IPS-18c (cell line): ENCODE measurements around the gene VGLL3.
"Not testable (repeated sequence)": the region's sequence is repeated elsewhere in the genome, so short reads cannot be mapped to it uniquely, and the experiment has no call there.

Source experiments
- H3K4me3 ChIP-seq: 2 replicates; pipeline ENCODE4 v1.7.0; 2013; ENCODE audit warnings: low read depth, mild to moderate bottlenecking, low read length, moderate library complexity; ENCODE audit not compliant: insufficient read depth
- H3K9me3 ChIP-seq: one replicate; pipeline ENCODE4 v1.6.1; 2013; ENCODE audit warnings: mild to moderate bottlenecking, low read length, moderate library complexity; ENCODE audit not compliant: control insufficient read depth, insufficient read depth

VGLL3 gene

GRCh38 chr3:86991840-86992435, 989 bp upstream of the VGLL3 start:
- peak overlapping the region; percentile 72; the same call in 1 of the 2 replicates for H3K4me3 ChIP-seq

GRCh38 chr3:86991482-86991815, 500 bp upstream of the VGLL3 start:
- Histone ChIP-seq H3K9me3 (no peaks in the 10 kb centered on the region), H3K4me3 (peak overlapping the region; percentile 72; the same call in 1 of the 2 replicates)

More at GRCh38 chr3:86991840-86992435, 989 bp upstream of the VGLL3 start:
- H3K9me3 ChIP-seq, result no peaks in the 10 kb centered on the region

GRCh38 chr3:86990012-86990733, 776 bp downstream of the VGLL3 start:
- peak overlapping the region; percentile 72 for H3K4me3 ChIP-seq

GRCh38 chr3:86989611-86990010, 1.3 kb downstream of the VGLL3 start:
- Histone ChIP-seq H3K4me3 (peak overlapping the region; percentile 72), H3K9me3 (no peaks in the 10 kb centered on the region)

More at GRCh38 chr3:86990012-86990733, 776 bp downstream of the VGLL3 start:
- no peaks in the 10 kb centered on the region for H3K9me3 ChIP-seq

GRCh38 chr3:86989006-86989405, 1.9 kb downstream of the VGLL3 start:
- Histone ChIP-seq H3K4me3 (no peak overlapping the region), H3K9me3 (no peaks in the 10 kb centered on the region)

GRCh38 chr3:86988235-86988634, 2.7 kb downstream of the VGLL3 start:
- no peaks in the 10 kb centered on the region for H3K9me3 ChIP-seq
- no peak overlapping the region for H3K4me3 ChIP-seq

- no peak overlapping the region for H3K4me3 ChIP-seq
- no peaks in the 10 kb centered on the region for H3K9me3 ChIP-seq
Measured at GRCh38 chr3:86987421-86987715, 3.6 kb downstream of the VGLL3 start.

- no peak overlapping the region for H3K4me3 ChIP-seq
Measured at GRCh38 chr3:86986671-86987420, 4.1 kb downstream of the VGLL3 start.

GRCh38 chr3:86985181-86985826, 5.6 kb downstream of the VGLL3 start:
- no peak overlapping the region for H3K4me3 ChIP-seq
- H3K9me3 ChIP-seq, result no peaks in the 10 kb centered on the region

More at GRCh38 chr3:86986671-86987420, 4.1 kb downstream of the VGLL3 start:
- H3K9me3 ChIP-seq, result no peaks in the 10 kb centered on the region

GRCh38 chr3:86984271-86984670, 6.7 kb downstream of the VGLL3 start:
- Histone ChIP-seq H3K9me3 (no peaks in the 10 kb centered on the region), H3K4me3 (no peak overlapping the region)

GRCh38 chr3:86982883-86983282, 8.1 kb downstream of the VGLL3 start:
- Histone ChIP-seq H3K4me3 (no peak overlapping the region), H3K9me3 (no peaks in the 10 kb centered on the region)

GRCh38 chr3:86978111-86978551, 12.8 kb downstream of the VGLL3 start:
- Histone ChIP-seq H3K9me3 (no peaks in the 10 kb centered on the region), H3K4me3 (no peak overlapping the region)

GRCh38 chr3:86976219-86976618, 14.7 kb downstream of the VGLL3 start:
- no peaks in the 10 kb centered on the region for H3K9me3 ChIP-seq
- H3K4me3 ChIP-seq, result no peak overlapping the region

- not testable (repeated sequence) for H3K9me3 ChIP-seq, H3K4me3 ChIP-seq
Measured at GRCh38 chr3:86974177-86974576, 16.8 kb downstream of the VGLL3 start.

GRCh38 chr3:86973440-86973839, 17.5 kb downstream of the VGLL3 start:
- no peaks in the 10 kb centered on the region for H3K9me3 ChIP-seq

GRCh38 chr3:86969500-86970189, 21.3 kb downstream of the VGLL3 start:
- no peak overlapping the region for H3K4me3 ChIP-seq

More at GRCh38 chr3:86973440-86973839, 17.5 kb downstream of the VGLL3 start:
- no peak overlapping the region for H3K4me3 ChIP-seq

GRCh38 chr3:86968244-86968932, 22.6 kb downstream of the VGLL3 start:
- no peak overlapping the region for H3K4me3 ChIP-seq
- no peaks in the 10 kb centered on the region for H3K9me3 ChIP-seq

More at GRCh38 chr3:86969500-86970189, 21.3 kb downstream of the VGLL3 start:
- H3K9me3 ChIP-seq, result no peaks in the 10 kb centered on the region
